Mesodermal cell (in vitro differentiated cells): ENCODE measurements around the gene BDNF.

Experiments used
- H3K27ac ChIP-seq: 2 replicates; pipeline ENCODE4 v1.7.0; 2013; ENCODE audit warnings: mild to moderate bottlenecking, low read depth, low read length, moderate library complexity; ENCODE audit not compliant: severe bottlenecking
- H3K36me3 ChIP-seq: 2 replicates; pipeline ENCODE4 v1.7.1; 2013; ENCODE audit warnings: mild to moderate bottlenecking, low read length, moderate library complexity; ENCODE audit not compliant: control insufficient read depth, insufficient read depth
- H3K4me1 ChIP-seq: one replicate; pipeline ENCODE4 v1.7.1; 2013; ENCODE audit warnings: mild to moderate bottlenecking, low read length; ENCODE audit not compliant: insufficient read depth, control insufficient read depth, poor library complexity, severe bottlenecking
- H3K4me3 ChIP-seq: 2 replicates; pipeline ENCODE4 v1.7.0; 2013; ENCODE audit warnings: low read length, control low read depth, mild to moderate bottlenecking; ENCODE audit not compliant: insufficient read depth, poor library complexity, severe bottlenecking; ENCODE audit errors: extremely low read depth
- H3K9me3 ChIP-seq: 2 replicates; pipeline ENCODE4 v1.7.1; 2013; ENCODE audit warnings: mild to moderate bottlenecking, low read length, moderate library complexity; ENCODE audit not compliant: control insufficient read depth
- WGBS, 2 experiments: methylation state at CpG; one replicate each; pipeline ENCODE4 v1.1.5; 2013; ENCODE audit warnings: missing lambda C conversion rate in 2 of 2; ENCODE audit not compliant: insufficient coverage in 2 of 2; 5-methylcytosine and 5-hydroxymethylcytosine counted together

Gene BDNF

DNA sequence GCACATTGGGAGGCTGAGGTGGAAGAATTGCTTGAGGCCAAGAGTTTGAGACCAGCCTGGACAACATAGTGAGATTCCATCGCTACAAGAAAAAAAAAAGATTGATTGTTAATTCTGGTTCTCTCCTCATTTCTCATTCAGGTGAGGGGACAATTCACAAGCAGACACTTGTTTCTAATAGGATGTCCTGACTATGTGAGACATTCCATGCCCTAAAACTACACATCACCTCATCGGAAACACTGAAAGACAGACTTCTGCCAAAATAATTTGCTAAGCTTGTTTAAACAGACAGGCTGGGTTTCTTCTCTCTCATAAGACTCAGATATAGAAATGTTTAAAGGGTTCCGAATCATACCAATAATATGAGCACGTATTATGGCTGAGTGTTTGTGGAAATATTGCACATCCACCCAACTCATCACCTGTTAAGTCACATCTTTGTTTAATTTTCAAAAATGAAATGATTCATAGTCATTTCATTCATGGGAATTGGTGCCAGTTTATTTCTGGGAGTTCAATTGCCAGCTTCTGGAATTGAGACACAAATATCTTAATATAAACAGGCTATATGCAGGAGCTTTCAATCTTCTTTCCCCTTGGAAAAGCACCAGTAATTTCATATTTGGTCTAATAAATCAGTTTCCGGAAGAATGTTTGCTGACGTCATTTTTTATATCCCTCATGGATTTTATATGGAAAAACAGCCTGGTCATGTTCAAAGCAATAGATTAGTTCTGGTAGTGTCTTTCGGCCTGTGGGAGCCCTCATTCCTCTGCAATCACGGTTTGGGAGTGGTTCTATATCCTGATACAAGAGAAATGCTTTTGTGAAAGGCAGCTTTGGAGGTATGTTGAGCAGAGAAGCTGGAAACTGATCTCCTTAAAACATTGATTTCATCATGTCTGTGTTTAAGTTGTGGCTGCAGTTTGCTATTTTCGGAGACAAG is 87.0 kb downstream of the BDNF start:
- H3K36me3 ChIP-seq = no peaks in the 10 kb centered on the region
- H3K9me3 ChIP-seq = no peaks in the 10 kb centered on the region
- no peak overlapping the region for H3K27ac ChIP-seq
- H3K4me3 ChIP-seq = no peak overlapping the region
- no peaks in the 10 kb centered on the region for H3K4me1 ChIP-seq
- WGBS, 2 experiments = 89 to 90% methylated on average over 3 to 4 of the region's 9 CpGs

DNA sequence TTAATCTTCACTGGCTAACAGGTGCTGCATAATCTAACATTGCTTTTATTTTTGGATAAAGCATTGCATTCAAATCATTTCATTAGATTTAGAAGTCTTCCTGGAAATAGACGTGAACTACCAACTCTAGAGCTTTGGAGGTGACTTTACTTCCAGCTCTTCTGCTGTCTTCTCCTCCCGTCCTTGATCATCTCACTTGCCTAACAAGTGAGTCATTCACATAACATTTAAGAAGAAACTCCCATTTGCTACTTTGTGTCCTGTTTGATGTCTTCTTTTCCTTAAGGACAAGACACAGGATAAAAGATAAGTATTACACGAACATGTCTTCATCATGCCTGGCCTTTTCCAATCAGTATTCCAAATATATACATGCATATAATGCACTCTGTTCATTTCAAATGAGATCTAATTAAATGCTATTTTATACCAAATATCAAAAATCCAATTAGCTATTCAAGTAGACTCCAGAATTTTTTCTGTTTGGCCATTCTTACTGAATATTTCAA is 88.3 kb downstream of the BDNF start:
- H3K36me3 ChIP-seq = no peaks in the 10 kb centered on the region
- no peaks in the 10 kb centered on the region for H3K4me1 ChIP-seq
- no peaks in the 10 kb centered on the region for H3K9me3 ChIP-seq
- WGBS, 2 experiments = 89 to 100% methylated on average over 1 to 2 of the region's 3 CpGs
- no peak overlapping the region for H3K4me3 ChIP-seq
- H3K27ac ChIP-seq = no peak overlapping the region

DNA sequence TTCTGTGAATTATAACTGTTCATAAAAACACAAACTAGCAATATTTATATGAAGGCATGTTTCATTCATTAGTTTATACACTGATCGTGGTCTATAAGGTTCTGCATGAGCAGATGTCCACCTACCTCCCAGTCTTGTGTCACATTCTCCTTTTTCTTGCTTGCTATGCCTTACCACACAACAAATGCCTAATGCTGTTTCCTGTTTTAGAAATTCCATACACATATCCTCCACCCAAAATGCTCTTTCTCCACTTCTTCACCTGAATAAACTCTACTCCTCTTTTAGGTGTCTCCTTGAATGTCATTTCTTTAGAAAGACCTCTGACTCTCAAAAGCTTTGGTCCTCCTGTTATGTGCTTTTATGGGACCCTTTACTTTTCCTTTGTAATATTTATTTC is 88.9 kb downstream of the BDNF start:
- WGBS, 2 experiments = 100% methylated on average over 1 of the region's 1 CpG
- H3K36me3 ChIP-seq = no peaks in the 10 kb centered on the region
- no peak overlapping the region for H3K4me3 ChIP-seq
- no peaks in the 10 kb centered on the region for H3K9me3 ChIP-seq
- no peak overlapping the region for H3K27ac ChIP-seq
- H3K4me1 ChIP-seq = no peaks in the 10 kb centered on the region

DNA sequence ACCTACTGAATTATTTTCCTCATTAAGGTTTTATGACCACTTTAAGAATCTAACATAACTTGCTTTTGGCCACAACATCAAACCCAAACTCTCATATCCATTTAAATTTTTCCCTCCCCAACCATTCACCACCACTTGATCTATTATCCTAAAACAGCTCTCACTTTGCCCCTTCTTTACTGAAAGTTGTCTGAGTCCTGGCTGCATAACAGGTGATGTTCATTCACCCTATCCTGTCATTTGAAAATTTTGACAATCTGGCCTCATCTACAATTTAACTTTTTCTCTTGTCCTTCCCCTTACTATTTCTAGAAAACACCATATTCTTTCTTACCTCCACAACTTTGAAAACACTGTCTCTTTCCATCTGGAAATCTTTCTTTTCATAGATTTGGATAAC is 89.3 kb downstream of the BDNF start:
- Histone ChIP-seq H3K27ac (no peak overlapping the region), H3K9me3 (no peaks in the 10 kb centered on the region), H3K4me1 (no peaks in the 10 kb centered on the region), H3K36me3 (no peaks in the 10 kb centered on the region), H3K4me3 (no peak overlapping the region)

DNA sequence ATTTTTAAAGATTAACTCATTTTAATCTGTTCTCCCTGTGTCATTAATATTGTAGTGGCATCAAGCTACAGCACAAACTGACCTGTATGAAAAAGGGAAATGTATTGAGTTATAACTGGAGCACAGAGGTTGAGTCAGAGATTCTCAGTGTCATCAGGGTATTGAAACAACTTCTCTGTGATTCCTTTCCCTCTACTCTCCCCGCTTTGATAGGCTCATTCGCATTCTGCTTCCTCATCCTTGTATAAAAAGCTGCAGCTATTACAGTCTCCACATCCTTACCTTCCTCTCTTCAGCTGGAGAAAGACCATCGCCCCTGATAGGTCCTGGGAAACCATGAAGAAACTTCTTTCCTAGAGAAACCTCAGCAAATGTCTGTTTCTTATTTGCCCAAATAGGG is 90.0 kb downstream of the BDNF start:
- Histone ChIP-seq H3K36me3 (no peaks in the 10 kb centered on the region), H3K4me1 (no peaks in the 10 kb centered on the region), H3K9me3 (no peaks in the 10 kb centered on the region), H3K27ac (no peak overlapping the region), H3K4me3 (no peak overlapping the region)
- 86 to 89% methylated on average over 3 of the region's 3 CpGs for WGBS, 2 experiments

DNA sequence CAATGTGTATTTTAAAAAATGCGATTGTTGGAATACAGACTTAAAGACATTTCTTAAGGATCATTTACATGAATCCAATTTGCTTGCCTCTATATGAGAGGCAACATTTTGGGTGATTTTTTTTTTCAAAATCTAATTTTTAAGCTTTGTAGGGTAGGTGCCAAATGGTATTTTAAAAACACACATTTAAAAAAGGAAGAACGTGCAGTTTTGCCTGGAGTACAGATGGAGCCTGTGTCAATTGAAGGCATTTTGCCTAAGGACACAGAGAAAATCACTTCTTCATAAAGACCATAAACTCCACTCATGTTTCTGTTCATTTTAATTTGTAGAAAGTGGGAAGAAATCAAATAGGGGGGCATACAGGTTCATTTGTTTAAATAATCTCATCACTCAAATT is 91.3 kb downstream of the BDNF start:
- H3K36me3 ChIP-seq = no peaks in the 10 kb centered on the region
- no peaks in the 10 kb centered on the region for H3K9me3 ChIP-seq
- no CpG with 5 or more reads among the region's 2 CpGs for WGBS, 2 experiments
- no peak overlapping the region for H3K27ac ChIP-seq
- H3K4me1 ChIP-seq = no peaks in the 10 kb centered on the region
- no peak overlapping the region for H3K4me3 ChIP-seq

DNA sequence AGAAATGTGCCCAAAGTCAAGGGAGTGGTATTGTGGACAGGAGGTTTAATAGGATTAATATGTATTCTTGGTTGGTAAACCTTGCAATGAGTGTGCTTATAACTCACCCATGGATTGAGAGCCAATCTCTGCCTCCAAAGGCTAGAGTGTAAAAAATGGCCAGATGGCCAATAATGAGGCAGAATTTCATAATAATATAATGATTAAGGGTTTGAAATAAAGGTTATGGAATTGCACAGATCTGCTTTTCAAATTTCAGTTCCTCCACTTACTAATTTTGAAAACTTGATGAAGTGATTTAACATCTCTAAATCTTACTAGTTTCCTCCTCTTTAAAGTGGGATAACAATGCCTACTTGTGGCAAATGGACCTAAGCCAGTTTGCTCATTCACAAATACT is 94.8 kb downstream of the BDNF start:
- no peak overlapping the region for H3K4me3 ChIP-seq
- no peaks in the 10 kb centered on the region for H3K9me3 ChIP-seq

More for the DNA sequence above, 94.8 kb downstream of the BDNF start:
- Histone ChIP-seq H3K27ac (no peak overlapping the region), H3K36me3 (no peaks in the 10 kb centered on the region), H3K4me1 (no peaks in the 10 kb centered on the region)
